GM10266 (cell line): Measurements from ENCODE around the gene TRIM43.
"Not testable (repeated sequence)": the region's sequence is repeated elsewhere in the genome, so short reads cannot be mapped to it uniquely, and the experiment has no call there.

ENCODE experiments used
- DNase-seq: peaks from one replicate; pipeline ENCODE4 v3.0.0; 2012; ENCODE audit errors: extremely low spot score
- TF ChIP-seq, protein P1 (sequence below): IDR thresholded peaks from 2 replicates; pipeline ENCODE4 v1.5.1; 2012; ENCODE audit warnings: mild to moderate bottlenecking, low read depth; ENCODE audit not compliant: control insufficient read depth, insufficient read depth; ENCODE audit errors: missing control alignments

Gene TRIM43

DNA sequence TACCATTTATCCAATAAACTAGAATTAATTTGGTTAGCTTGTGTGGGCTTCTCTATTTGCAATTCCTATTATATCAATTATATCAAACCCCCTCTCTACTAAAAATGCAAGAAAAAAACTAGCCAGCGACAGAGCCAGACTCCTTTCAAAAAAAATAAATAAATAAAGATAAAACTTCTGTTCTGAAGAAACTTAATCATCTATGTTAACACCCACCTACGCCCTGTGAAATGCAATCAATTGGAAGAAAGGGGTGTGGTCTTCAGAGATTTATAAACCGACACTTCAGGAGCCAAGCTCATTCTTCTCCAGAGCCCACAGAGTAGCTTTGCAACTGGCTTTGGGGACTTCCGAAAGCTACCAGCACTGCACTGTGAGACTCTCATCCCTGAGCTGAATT lies at the start of gene TRIM43:
TSS of gene TRIM43 (plus strand) at position 301 of the 400 bp plus-strand sequence. CDS start 2,023 bp downstream, outside the sequence.
- not testable (repeated sequence) for DNase-seq

GRCh38 chr2:95551055-95551568 lies 40.7 kb upstream of the TRIM43 start:
- DNase-seq = no peak
- TF ChIP-seq, protein P1, sequence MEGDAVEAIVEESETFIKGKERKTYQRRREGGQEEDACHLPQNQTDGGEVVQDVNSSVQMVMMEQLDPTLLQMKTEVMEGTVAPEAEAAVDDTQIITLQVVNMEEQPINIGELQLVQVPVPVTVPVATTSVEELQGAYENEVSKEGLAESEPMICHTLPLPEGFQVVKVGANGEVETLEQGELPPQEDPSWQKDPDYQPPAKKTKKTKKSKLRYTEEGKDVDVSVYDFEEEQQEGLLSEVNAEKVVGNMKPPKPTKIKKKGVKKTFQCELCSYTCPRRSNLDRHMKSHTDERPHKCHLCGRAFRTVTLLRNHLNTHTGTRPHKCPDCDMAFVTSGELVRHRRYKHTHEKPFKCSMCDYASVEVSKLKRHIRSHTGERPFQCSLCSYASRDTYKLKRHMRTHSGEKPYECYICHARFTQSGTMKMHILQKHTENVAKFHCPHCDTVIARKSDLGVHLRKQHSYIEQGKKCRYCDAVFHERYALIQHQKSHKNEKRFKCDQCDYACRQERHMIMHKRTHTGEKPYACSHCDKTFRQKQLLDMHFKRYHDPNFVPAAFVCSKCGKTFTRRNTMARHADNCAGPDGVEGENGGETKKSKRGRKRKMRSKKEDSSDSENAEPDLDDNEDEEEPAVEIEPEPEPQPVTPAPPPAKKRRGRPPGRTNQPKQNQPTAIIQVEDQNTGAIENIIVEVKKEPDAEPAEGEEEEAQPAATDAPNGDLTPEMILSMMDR = no peak

DNA sequence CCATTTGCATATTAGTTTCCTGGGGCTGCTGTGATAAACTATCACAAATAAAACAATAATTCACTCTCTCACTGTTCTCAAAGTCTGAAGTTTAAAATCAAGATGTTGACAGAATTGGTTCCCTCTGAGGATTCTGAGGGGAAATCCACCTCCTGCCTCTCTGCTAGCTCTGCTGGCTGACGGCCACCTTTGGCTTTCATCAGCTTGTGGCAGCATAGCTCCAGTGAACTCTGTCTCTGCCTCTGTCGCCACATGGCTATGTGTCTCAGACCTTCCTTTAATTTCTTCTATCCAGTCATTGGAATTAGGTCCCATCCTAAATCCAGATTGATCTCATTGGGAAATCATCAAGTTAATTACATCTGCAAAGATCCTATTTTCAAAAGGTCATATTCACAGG lies 38.9 kb upstream of the TRIM43 start:
- DNase-seq = no peak
- TF ChIP-seq, protein P1 = no peak

DNA sequence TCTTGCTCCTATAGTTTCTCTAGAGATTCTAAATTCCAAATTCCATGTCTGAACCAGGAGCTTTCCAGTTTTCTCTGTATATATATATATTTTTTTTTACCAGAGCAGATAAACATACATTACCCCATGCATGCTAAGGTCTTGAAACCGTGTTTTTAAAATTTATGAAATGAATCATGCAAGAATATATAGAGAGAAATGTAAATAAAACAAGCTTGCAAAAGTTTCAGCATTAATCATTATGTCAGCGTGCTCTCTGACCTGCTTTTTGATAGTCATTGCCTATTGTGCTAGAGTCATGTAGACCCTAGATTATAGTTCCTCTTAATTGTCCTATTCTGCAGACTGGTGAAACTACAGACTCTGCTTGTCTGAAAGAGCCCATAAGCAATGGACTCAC lies 22.6 kb upstream of the TRIM43 start:
- no peak for DNase-seq
- TF ChIP-seq, protein P1 = no peak

GRCh38 chr2:95573866-95574265 lies 17.9 kb upstream of the TRIM43 start:
- TF ChIP-seq, protein P1 = no peak
- no peak for DNase-seq

- TF ChIP-seq, protein P1 = no peak
- no peak for DNase-seq
Observed at GRCh38 chr2:95574506-95574905, 17.3 kb upstream of the TRIM43 start.

GRCh38 chr2:95575857-95576256 lies 15.9 kb upstream of the TRIM43 start:
- no peak for DNase-seq
- TF ChIP-seq, protein P1 = no peak

DNA sequence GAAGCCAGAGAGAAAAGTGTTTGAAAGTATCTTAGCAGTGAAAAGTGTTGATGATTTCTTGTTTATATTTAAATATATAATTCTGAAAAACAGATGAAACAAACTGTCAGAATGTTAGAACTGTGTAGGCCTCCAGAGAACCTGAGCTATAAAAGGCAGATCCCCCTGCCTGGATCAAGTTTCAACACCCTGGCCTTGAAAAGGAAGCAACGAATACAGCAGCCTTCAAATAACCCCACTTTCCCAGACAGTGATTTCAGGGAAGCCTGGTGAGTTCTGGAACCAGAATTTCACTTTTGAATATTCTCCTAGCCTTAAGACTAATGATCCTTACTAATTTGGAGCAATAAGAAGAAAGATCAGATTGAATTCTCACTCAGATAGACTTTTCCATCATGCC lies 13.3 kb upstream of the TRIM43 start:
- TF ChIP-seq, protein P1 = no peak
- DNase-seq = no peak

DNA sequence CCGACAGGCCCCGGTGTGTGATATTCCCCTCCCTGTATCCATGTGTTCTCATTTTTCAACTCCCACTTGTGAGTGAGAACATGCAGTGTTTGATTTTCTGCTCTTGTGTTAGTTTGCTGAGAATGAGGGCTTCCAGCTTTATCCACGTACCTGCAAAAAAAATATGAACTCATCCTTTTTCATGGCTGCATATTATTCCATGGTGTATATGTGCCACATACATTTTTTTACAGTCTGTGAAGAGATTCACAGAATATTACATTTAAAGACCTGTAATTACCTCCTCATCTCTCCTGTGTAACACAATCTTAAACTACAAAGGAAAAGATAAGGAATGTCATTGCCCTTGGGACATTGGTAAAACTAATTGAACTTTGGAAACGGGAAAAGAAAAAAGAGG lies 8.3 kb upstream of the TRIM43 start:
- DNase-seq = not testable (repeated sequence)

DNA sequence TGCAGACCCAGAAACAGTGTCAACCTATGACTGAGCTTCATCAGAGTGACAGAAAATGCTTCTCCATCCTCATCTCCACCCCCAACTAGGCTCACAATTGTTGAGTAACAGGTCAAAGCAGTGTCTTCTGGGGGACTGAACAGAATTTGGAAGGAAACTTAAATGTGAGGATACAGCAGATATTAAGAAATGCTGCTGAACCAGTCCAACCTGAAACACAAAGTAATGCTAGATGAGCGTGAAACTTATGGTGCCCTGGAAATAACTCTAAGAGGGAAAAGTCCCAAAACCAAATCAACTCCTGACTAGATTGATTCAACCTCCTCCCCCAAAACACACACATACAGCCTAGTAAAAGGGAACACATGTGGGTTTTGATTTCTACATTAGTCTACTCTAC lies 7.5 kb upstream of the TRIM43 start:
- DNase-seq = not testable (repeated sequence)

DNA sequence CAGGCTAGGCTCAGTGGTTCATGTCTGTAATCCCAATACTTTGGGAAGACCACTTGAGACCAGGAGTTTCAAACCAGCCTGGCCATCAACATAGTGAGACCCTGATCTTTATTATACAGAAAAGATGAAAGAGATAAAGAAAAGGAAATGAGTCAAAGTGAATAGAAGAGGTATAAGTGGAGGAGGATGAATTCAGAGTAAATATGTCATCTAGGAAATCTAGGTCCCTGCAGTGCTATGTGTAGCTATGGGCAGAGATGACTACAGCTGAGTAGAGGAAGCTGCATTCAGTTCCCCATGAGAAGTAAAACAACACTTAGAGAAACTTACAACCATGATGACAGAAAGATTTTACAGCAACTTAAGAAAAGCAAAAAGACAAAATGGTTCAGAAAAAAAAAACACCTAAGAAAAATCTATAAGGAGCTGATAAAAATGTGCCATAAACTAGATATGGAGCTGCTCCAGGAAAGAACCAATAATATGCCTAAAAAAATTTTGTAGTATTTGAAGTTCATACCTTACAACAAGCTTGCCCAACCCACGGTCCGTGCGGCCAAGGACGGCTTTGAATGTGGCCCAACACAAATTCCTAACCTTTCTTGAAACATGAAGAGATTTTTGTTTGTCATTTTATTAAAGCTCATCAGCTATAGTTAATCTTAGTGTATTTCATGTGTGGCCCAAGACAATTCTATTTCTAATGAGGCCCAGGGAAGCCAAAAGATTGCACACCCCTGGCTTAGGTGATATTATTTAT lies 1.8 kb upstream of the TRIM43 start:
- DNase-seq = not testable (repeated sequence)
